COR-L47 (cell line): ENCODE measurements around the gene ZNF74.
"Not testable (repeated sequence)": the region's sequence is repeated elsewhere in the genome, so short reads cannot be mapped to it uniquely, and the experiment has no call there.

Experiments used
- DNase-seq: peaks from one replicate; lab custom pipeline; 2025; lab: John Stamatoyannopoulos, UW

The ZNF74 gene

GRCh38 chr22:20448630-20449029, 54.7 kb downstream of the ZNF74 start:
- no peak for DNase-seq

GRCh38 chr22:20449819-20450550, 56.0 kb downstream of the ZNF74 start:
- DNase-seq, result no peak

- DNase-seq, result no peak
Measured at GRCh38 chr22:20450551-20450906, 56.6 kb downstream of the ZNF74 start.

GRCh38 chr22:20451129-20451778, 57.3 kb downstream of the ZNF74 start:
- DNase-seq, result not testable (repeated sequence)

- no peak for DNase-seq
Measured at GRCh38 chr22:20451920-20452319, 58.0 kb downstream of the ZNF74 start.

- DNase-seq, result no peak
Measured at GRCh38 chr22:20453222-20453621, 59.3 kb downstream of the ZNF74 start.

- no peak for DNase-seq
Measured at GRCh38 chr22:20455709-20456063, 61.7 kb downstream of the ZNF74 start.

GRCh38 chr22:20456064-20456721, 62.2 kb downstream of the ZNF74 start:
- peak; percentile 84 for DNase-seq

GRCh38 chr22:20456722-20457076, 62.7 kb downstream of the ZNF74 start:
- DNase-seq, result no peak

- no peak for DNase-seq
Measured at GRCh38 chr22:20457506-20458240, 63.7 kb downstream of the ZNF74 start.
